HEK293 (cell line): ENCODE results near the gene KDM4C.

ENCODE experiments used
- CTCF ChIA-PET: fragments of 350-600 bp; formaldehyde crosslinking; extraction: SDS; loops from one replicate; lab custom pipeline; 2021; ENCODE audit warnings: antibody characterized with exemption; lab: Yijun Ruan, JAX
- POLR2A ChIA-PET: fragments of 300-600 bp; formaldehyde crosslinking; extraction: SDS; loops from one replicate; lab custom pipeline; 2020; ENCODE audit warnings: antibody characterized with exemption, inconsistent platforms; lab: Yijun Ruan, JAX
- H3K27ac ChIP-seq: fragments of 200-500 bp; sonication (Bioruptor generic); 2 replicates; pipeline ENCODE4 v1.5.1; 2014; ENCODE audit warnings: low read depth, low read length, control low read depth, inconsistent platforms; ENCODE audit errors: extremely low read depth
- H3K36me3 ChIP-seq, 2 experiments: fragments of 200-500 bp in 1 of 2; sonication (Bioruptor generic) in 1 of 2; 1 replicate in 1 of 2; 2 replicates in 1 of 2; pipeline ENCODE4 v1.5.1; 2014 to 2017; ENCODE audit warnings: inconsistent platforms in 2 of 2, low read length in 2 of 2; ENCODE audit not compliant: control insufficient read depth in 2 of 2, insufficient read depth in 1 of 2
- H3K4me1 ChIP-seq: fragments of 200-500 bp; sonication (Bioruptor generic); 2 replicates; pipeline ENCODE4 v1.5.1; 2014; ENCODE audit warnings: mild to moderate bottlenecking, low read length, inconsistent platforms; ENCODE audit not compliant: control insufficient read depth, insufficient read depth
- H3K4me3 ChIP-seq: 2 replicates; pipeline ENCODE4 v1.5.1; 2011; ENCODE audit warnings: low read depth, mild to moderate bottlenecking, control low read depth, low read length, moderate library complexity
- H3K9me3 ChIP-seq: fragments of 200-500 bp; sonication (Bioruptor generic); 2 replicates; pipeline ENCODE4 v1.5.1; 2014; ENCODE audit warnings: low read depth, low read length, inconsistent platforms; ENCODE audit not compliant: control insufficient read depth, insufficient read depth
- GLI2 ChIP-seq: fragments of 450-650 bp; formaldehyde crosslinking; IDR thresholded peaks from 2 replicates; pipeline ENCODE4; 2017; ENCODE audit warnings: missing biosample characterization, missing genetic modification characterization, low read depth, borderline replicate concordance
- KLF1 ChIP-seq: fragments of 450-650 bp; formaldehyde crosslinking; IDR thresholded peaks from 2 replicates; pipeline ENCODE4 v1.5.1; 2016; ENCODE audit warnings: missing biosample characterization, missing genetic modification characterization
- KLF16 ChIP-seq: fragments of 450-650 bp; formaldehyde crosslinking; IDR thresholded peaks from 2 replicates; pipeline ENCODE4 v1.5.1; 2017; ENCODE audit warnings: missing biosample characterization, missing genetic modification characterization
- RBAK ChIP-seq: fragments of 450-650 bp; formaldehyde crosslinking; IDR thresholded peaks from 2 replicates; pipeline ENCODE4 v1.5.1; 2016; ENCODE audit warnings: missing biosample characterization, missing genetic modification characterization
- REPIN1 ChIP-seq: fragments of 450-650 bp; formaldehyde crosslinking; IDR thresholded peaks from 2 replicates; pipeline ENCODE4 v1.5.1; 2017; ENCODE audit warnings: missing biosample characterization, missing genetic modification characterization, low read depth
- TCF7L2 ChIP-seq: IDR thresholded peaks from 2 replicates; pipeline ENCODE4 v1.6.1; 2011; ENCODE audit warnings: low read depth, mild to moderate bottlenecking, inconsistent platforms, low read length, moderate library complexity, borderline replicate concordance
- WT1 ChIP-seq: fragments of 450-650 bp; formaldehyde crosslinking; IDR thresholded peaks from 2 replicates; pipeline ENCODE4 v1.5.1; 2016; ENCODE audit warnings: missing biosample characterization, missing genetic modification characterization
- ZBTB6 ChIP-seq: fragments of 450-650 bp; formaldehyde crosslinking; IDR thresholded peaks from 2 replicates; pipeline ENCODE4 v1.5.1; 2017; ENCODE audit warnings: missing biosample characterization, missing genetic modification characterization
- ZNF2 ChIP-seq: fragments of 450-650 bp; formaldehyde crosslinking; IDR thresholded peaks from 2 replicates; pipeline ENCODE4 v1.5.1; 2016; ENCODE audit warnings: missing biosample characterization, missing genetic modification characterization
- ZNF202 ChIP-seq: fragments of 450-650 bp; formaldehyde crosslinking; IDR thresholded peaks from 2 replicates; pipeline ENCODE4 v1.5.1; 2016; ENCODE audit warnings: missing biosample characterization, missing genetic modification characterization, borderline replicate concordance
- ZNF223 ChIP-seq: fragments of 450-650 bp; formaldehyde crosslinking; IDR thresholded peaks from 2 replicates; pipeline ENCODE4 v1.5.1; 2016; ENCODE audit warnings: missing biosample characterization, missing genetic modification characterization
- ZNF292 ChIP-seq: fragments of 450-650 bp; formaldehyde crosslinking; IDR thresholded peaks from 2 replicates; pipeline ENCODE4 v1.5.1; 2016; ENCODE audit warnings: low read depth, missing biosample characterization, missing genetic modification characterization, borderline replicate concordance
- ZNF311 ChIP-seq: fragments of 450-650 bp; formaldehyde crosslinking; IDR thresholded peaks from 2 replicates; pipeline ENCODE4 v1.5.1; 2017; ENCODE audit warnings: missing biosample characterization, missing genetic modification characterization, borderline replicate concordance
- ZNF362 ChIP-seq: fragments of 450-650 bp; formaldehyde crosslinking; IDR thresholded peaks from 2 replicates; pipeline ENCODE4 v1.5.1; 2016; ENCODE audit warnings: missing biosample characterization, missing genetic modification characterization
- ZNF366 ChIP-seq: fragments of 450-650 bp; formaldehyde crosslinking; conservative IDR thresholded peaks from 2 replicates; pipeline ENCODE4 v1.5.1; 2016; ENCODE audit warnings: missing biosample characterization, missing genetic modification characterization
- ZNF449 ChIP-seq: fragments of 450-650 bp; formaldehyde crosslinking; IDR thresholded peaks from 2 replicates; pipeline ENCODE4 v1.5.1; 2017; ENCODE audit warnings: missing biosample characterization, mild to moderate bottlenecking, missing genetic modification characterization, moderate library complexity
- ZNF624 ChIP-seq: fragments of 450-650 bp; formaldehyde crosslinking; IDR thresholded peaks from 2 replicates; pipeline ENCODE4 v1.5.1; 2017; ENCODE audit warnings: missing biosample characterization, missing genetic modification characterization
- ZNF654 ChIP-seq: fragments of 450-650 bp; formaldehyde crosslinking; IDR thresholded peaks from 2 replicates; pipeline ENCODE4 v1.5.1; 2016; ENCODE audit warnings: low read depth, missing biosample characterization, missing genetic modification characterization
- ZNF670 ChIP-seq: fragments of 450-650 bp; formaldehyde crosslinking; IDR thresholded peaks from 2 replicates; pipeline ENCODE4 v1.5.1; 2016; ENCODE audit warnings: missing biosample characterization, missing genetic modification characterization, low read depth
- ZNF701 ChIP-seq: fragments of 450-650 bp; formaldehyde crosslinking; IDR thresholded peaks from 2 replicates; pipeline ENCODE4 v1.5.1; 2016; ENCODE audit warnings: missing biosample characterization, missing genetic modification characterization
- ZNF768 ChIP-seq: fragments of 450-650 bp; formaldehyde crosslinking; IDR thresholded peaks from 2 replicates; pipeline ENCODE4 v1.5.1; 2018; ENCODE audit warnings: missing biosample characterization, mild to moderate bottlenecking, missing genetic modification characterization
- ZSCAN30 ChIP-seq: fragments of 450-650 bp; IDR thresholded peaks from 2 replicates; pipeline ENCODE4 v1.5.1; 2018; ENCODE audit warnings: missing biosample characterization, mild to moderate bottlenecking, missing genetic modification characterization, moderate library complexity

The KDM4C gene

GRCh38 chr9:7105095-7105494 is 347.3 kb downstream of the KDM4C start:
- POLR2A ChIA-PET: no interaction called here
- H3K4me1 ChIP-seq: no peaks in the 10 kb centered on the region; the same call in 1 of the 2 replicates
- no peak for TF ChIP-seq RBAK
- TF ChIP-seq ZNF292 (tag by site-specific recombination): no peak
- TF ChIP-seq ZNF654 (tag by site-specific recombination): no peak
- TF ChIP-seq, all 188 proteins: peak for 0
- no peaks in the 10 kb centered on the region for H3K36me3 ChIP-seq
- H3K9me3 ChIP-seq: no peaks in the 10 kb centered on the region
- H3K4me3 ChIP-seq: no peak overlapping the region
- no peak overlapping the region for H3K27ac ChIP-seq
- CTCF ChIA-PET: no interaction called here

- Histone ChIP-seq H3K36me3 (no peaks in the 10 kb centered on the region), H3K9me3 (no peaks in the 10 kb centered on the region), H3K4me3 (no peak overlapping the region), H3K4me1 (no peaks in the 10 kb centered on the region), H3K27ac (no peak overlapping the region)
- POLR2A ChIA-PET: no interaction called here
- TF ChIP-seq ZNF654 (tag by site-specific recombination): no peak
- no peak for TF ChIP-seq ZNF202 (tag by site-specific recombination)
- CTCF ChIA-PET: no interaction called here
These were observed 351.2 kb downstream of the KDM4C start for GRCh38 chr9:7108936-7109335.

- POLR2A ChIA-PET: no interaction called here
- TF ChIP-seq ZNF223 (tag by site-specific recombination): no peak
- TF ChIP-seq ZBTB6: no peak
- TF ChIP-seq ZNF768 (tag by site-specific recombination): no peak
- TF ChIP-seq GLI2 (tag by site-specific recombination): no peak
- TF ChIP-seq KLF1: no peak
- no peak overlapping the region for H3K4me3 ChIP-seq
- no peaks in the 10 kb centered on the region for H3K4me1 ChIP-seq
- CTCF ChIA-PET: no interaction called here
- no peaks in the 10 kb centered on the region for H3K36me3 ChIP-seq
- no peak overlapping the region for H3K27ac ChIP-seq
- no peaks in the 10 kb centered on the region for H3K9me3 ChIP-seq
These were observed 353.6 kb downstream of the KDM4C start for GRCh38 chr9:7111413-7111812.

GRCh38 chr9:7115606-7116005 is 357.8 kb downstream of the KDM4C start:
- Histone ChIP-seq H3K36me3 (no peaks in the 10 kb centered on the region), H3K27ac (no peak overlapping the region), H3K9me3 (no peaks in the 10 kb centered on the region), H3K4me1 (no peaks in the 10 kb centered on the region), H3K4me3 (no peak overlapping the region)
- TF ChIP-seq ZNF2 (tag by site-specific recombination) (no peak), ZNF223 (tag by site-specific recombination) (no peak), ZNF670 (no peak), TCF7L2 (no peak), ZNF311 (tag by site-specific recombination) (no peak), ZSCAN30 (no peak), ZNF701 (tag by site-specific recombination) (no peak), ZNF366 (tag by site-specific recombination) (no peak), ZNF449 (tag by site-specific recombination) (no peak), REPIN1 (tag by site-specific recombination) (no peak), KLF16 (tag by site-specific recombination) (no peak), ZBTB6 (no peak), ZNF362 (tag by site-specific recombination) (no peak), WT1 (tag by site-specific recombination) (no peak), ZNF624 (tag by site-specific recombination) (no peak)
- POLR2A ChIA-PET: no interaction called here
- CTCF ChIA-PET: no interaction called here
